ENCODE data around the gene FLNC.

DNA sequence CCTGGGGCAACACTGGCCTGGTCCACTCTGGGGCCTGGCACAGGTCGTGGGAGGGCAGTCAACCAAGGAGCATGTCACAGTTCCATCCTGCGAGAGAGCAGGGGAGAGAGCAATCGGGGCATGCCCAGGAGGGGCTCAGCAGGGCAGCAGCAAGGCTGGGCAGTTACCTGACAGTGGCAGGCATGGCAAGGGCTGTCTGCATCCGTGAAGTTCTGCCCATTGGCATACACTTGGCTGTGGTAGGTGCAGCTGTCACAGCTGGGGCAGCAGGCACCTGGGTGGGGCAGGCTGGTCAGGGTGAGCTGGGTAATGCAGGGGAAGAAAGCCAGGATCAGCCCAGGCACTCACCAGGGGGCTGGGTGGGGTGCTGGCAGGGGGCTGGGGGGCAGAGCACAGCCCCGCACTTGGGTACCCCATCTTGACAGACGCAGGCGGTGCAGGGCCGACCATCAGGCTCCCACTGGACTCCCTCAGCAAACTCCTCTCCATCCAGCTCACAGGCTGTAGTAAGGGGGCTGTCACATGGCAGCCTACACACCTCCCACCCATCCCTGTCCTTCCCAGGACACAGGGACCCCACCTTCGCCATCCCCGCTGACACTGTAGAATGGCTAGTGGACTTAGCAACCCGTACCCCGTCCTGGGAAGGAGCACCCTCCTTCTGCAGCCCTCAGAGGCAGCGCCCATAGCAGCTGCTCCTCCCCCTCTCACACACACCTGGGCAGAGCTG is 62.5 kb downstream of the FLNC start:
- TF ChIP-seq CTCF (IDR thresholded peaks at IDR 0.05) (no peak), POLR2A (IDR thresholded peaks at IDR 0.05) (no peak), POLR2AphosphoS5 (IDR thresholded peaks at IDR 0.05; ENCODE audit: insufficient read depth in 1 of 2, low read depth in 1 of 2) (no peak)
